PC-9 (cell line): ENCODE data around the gene ZCCHC3.

Experiments
- EZH2 ChIP-seq: fragments of 200-600 bp; sonication (generic); IDR thresholded peaks from 2 replicates; pipeline ENCODE4 v1.8.0; 2017; ENCODE audit warnings: antibody characterized with exemption, low read depth
- TF ChIP-seq, protein P1 (sequence below): fragments of 200-600 bp; sonication (generic); conservative IDR thresholded peaks from 2 replicates; pipeline ENCODE4 v1.6.1; 2017; ENCODE audit warnings: mixed run types, antibody characterized with exemption, mild to moderate bottlenecking, moderate library complexity

DNA sequence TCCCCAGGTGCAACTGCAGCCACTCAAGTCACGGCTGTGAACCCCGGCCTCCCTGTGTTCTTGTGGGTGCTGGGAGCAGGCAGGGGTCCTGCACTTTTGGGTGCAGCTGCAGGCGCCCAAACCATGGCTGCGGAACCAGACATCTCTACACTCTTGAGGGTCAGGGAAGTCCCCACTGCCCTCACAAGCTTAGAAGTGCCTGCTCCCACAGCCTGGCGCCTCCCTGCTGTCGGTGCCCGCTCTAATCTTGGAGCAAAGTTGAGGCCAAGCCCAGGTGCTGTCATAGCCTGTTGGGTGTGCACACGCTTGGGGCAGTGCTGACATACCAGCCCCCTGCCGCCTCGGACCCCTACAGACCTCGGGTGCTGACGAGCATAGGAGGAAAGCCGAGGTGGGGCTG, 33.7 kb upstream of the ZCCHC3 start:
- TF ChIP-seq, protein P1, sequence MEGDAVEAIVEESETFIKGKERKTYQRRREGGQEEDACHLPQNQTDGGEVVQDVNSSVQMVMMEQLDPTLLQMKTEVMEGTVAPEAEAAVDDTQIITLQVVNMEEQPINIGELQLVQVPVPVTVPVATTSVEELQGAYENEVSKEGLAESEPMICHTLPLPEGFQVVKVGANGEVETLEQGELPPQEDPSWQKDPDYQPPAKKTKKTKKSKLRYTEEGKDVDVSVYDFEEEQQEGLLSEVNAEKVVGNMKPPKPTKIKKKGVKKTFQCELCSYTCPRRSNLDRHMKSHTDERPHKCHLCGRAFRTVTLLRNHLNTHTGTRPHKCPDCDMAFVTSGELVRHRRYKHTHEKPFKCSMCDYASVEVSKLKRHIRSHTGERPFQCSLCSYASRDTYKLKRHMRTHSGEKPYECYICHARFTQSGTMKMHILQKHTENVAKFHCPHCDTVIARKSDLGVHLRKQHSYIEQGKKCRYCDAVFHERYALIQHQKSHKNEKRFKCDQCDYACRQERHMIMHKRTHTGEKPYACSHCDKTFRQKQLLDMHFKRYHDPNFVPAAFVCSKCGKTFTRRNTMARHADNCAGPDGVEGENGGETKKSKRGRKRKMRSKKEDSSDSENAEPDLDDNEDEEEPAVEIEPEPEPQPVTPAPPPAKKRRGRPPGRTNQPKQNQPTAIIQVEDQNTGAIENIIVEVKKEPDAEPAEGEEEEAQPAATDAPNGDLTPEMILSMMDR = no peak
- TF ChIP-seq EZH2 = no peak
